GM12878 (cell line): ENCODE measurements around the gene C16orf86. TPM values are rescaled to one million over a fixed set of nuclear protein-coding genes. Genes with fewer than 3 reads are reported as not detected.

Experiments
- ATF2 ChIP-seq: IDR thresholded peaks from 2 replicates; pipeline ENCODE4 v1.6.1; 2012; ENCODE audit warnings: low read length, inconsistent platforms
- CEBPB ChIP-seq, 2 experiments: fragments of 150-350 bp in 1 of 2; IDR thresholded peaks; 2 replicates each; pipeline ENCODE4 v1.6.1; 2012 to 2014; ENCODE audit warnings: low read depth in 2 of 2, low read length in 2 of 2, borderline replicate concordance in 1 of 2, inconsistent platforms in 1 of 2
- CHD2 ChIP-seq: IDR thresholded peaks from 2 replicates; pipeline ENCODE4 v1.6.1; 2011; ENCODE audit warnings: low read depth, low read length, improper control_type of control experiment, borderline replicate concordance
- CTCF ChIP-seq, 3 experiments: IDR thresholded peaks in 2 of 3; conservative IDR thresholded peaks in 1 of 3; 2 replicates each; pipeline ENCODE4 v1.5.1; 2011; ENCODE audit warnings: low read depth in 3 of 3, low read length in 3 of 3, mild to moderate bottlenecking in 3 of 3, control low read depth in 2 of 3, moderate library complexity in 2 of 3, inconsistent platforms in 1 of 3, mixed read lengths in 1 of 3; ENCODE audit not compliant: control insufficient read depth in 2 of 3, insufficient read depth in 1 of 3; ENCODE audit errors: extremely low read depth in 1 of 3
- E2F4 ChIP-seq: IDR thresholded peaks from 2 replicates; pipeline ENCODE4 v1.6.1; 2012; ENCODE audit warnings: low read depth, low read length, improper control_type of control experiment
- MEF2A ChIP-seq: IDR thresholded peaks from 2 replicates; pipeline ENCODE4 v1.6.1; 2011; ENCODE audit warnings: low read depth, mild to moderate bottlenecking, low read length, moderate library complexity; ENCODE audit not compliant: insufficient read depth
- MEF2B ChIP-seq: fragments of 450-650 bp; IDR thresholded peaks from 2 replicates; pipeline ENCODE4 v1.6.1; 2018; ENCODE audit warnings: mild to moderate bottlenecking, moderate library complexity; ENCODE audit not compliant: partially characterized antibody, poor library complexity, severe bottlenecking
- MXI1 ChIP-seq: fragments of 150-350 bp; IDR thresholded peaks from 2 replicates; pipeline ENCODE4 v1.6.1; 2011; ENCODE audit warnings: low read depth, mild to moderate bottlenecking, inconsistent platforms, low read length, improper control_type of control experiment
- MYB ChIP-seq: fragments of 150-350 bp; IDR thresholded peaks from 2 replicates; pipeline ENCODE4 v1.6.1; 2014; ENCODE audit warnings: mild to moderate bottlenecking, low read depth, low read length, borderline replicate concordance
- NFIC ChIP-seq: IDR thresholded peaks from 2 replicates; pipeline ENCODE4 v1.6.1; 2012; ENCODE audit warnings: low read depth, mild to moderate bottlenecking, inconsistent platforms, low read length, moderate library complexity
- NFYB ChIP-seq: IDR thresholded peaks from 2 replicates; pipeline ENCODE4 v1.6.1; 2011; ENCODE audit warnings: low read depth, mild to moderate bottlenecking, low read length, improper control_type of control experiment, moderate library complexity; ENCODE audit not compliant: insufficient read depth
- NR2F1 ChIP-seq: fragments of 450-650 bp; conservative IDR thresholded peaks from 2 replicates; pipeline ENCODE4 v1.6.1; 2017; ENCODE audit warnings: mild to moderate bottlenecking
- POLR2AphosphoS2 ChIP-seq: IDR thresholded peaks from 2 replicates; pipeline ENCODE4 v1.6.1; 2011; ENCODE audit warnings: low read depth, mild to moderate bottlenecking, low read length, improper control_type of control experiment, moderate library complexity
- RAD21 ChIP-seq: IDR thresholded peaks from 2 replicates; pipeline ENCODE4 v1.6.1; 2011; ENCODE audit warnings: mild to moderate bottlenecking, low read depth, low read length, moderate library complexity; ENCODE audit not compliant: insufficient read depth
- RAD51 ChIP-seq: fragments of 450-650 bp; IDR thresholded peaks from 2 replicates; pipeline ENCODE4 v1.6.1; 2016; ENCODE audit warnings: moderate library complexity, mild to moderate bottlenecking, inconsistent platforms
- RUNX3 ChIP-seq: IDR thresholded peaks from 2 replicates; pipeline ENCODE4 v1.6.1; 2012; ENCODE audit warnings: low read length, inconsistent platforms
- SIN3A ChIP-seq: IDR thresholded peaks from 2 replicates; pipeline ENCODE4 v1.6.1; 2012; ENCODE audit warnings: low read depth, low read length, improper control_type of control experiment
- SREBF2 ChIP-seq: IDR thresholded peaks from 2 replicates; pipeline ENCODE4 v1.6.1; 2012; ENCODE audit warnings: mild to moderate bottlenecking, low read length
- TCF3 ChIP-seq: IDR thresholded peaks from 2 replicates; pipeline ENCODE4 v1.6.1; 2012; ENCODE audit warnings: low read depth, mild to moderate bottlenecking, low read length, borderline replicate concordance; ENCODE audit not compliant: insufficient read depth
- TCF7 ChIP-seq: IDR thresholded peaks from 2 replicates; pipeline ENCODE4 v1.6.1; 2014; ENCODE audit warnings: antibody characterized with exemption, borderline replicate concordance
- ZNF384 ChIP-seq: IDR thresholded peaks from 2 replicates; pipeline ENCODE4 v1.6.1; 2012; ENCODE audit warnings: low read depth, mild to moderate bottlenecking, low read length, improper control_type of control experiment, borderline replicate concordance
- ZNF687 ChIP-seq: fragments of 450-650 bp; IDR thresholded peaks from 2 replicates; pipeline ENCODE4 v1.6.1; 2017; ENCODE audit warnings: mild to moderate bottlenecking, moderate library complexity
- polyA plus RNA-seq, 11 experiments: library from polyadenylated mRNA; depleted of rRNA in 4 of 11; unstranded in 6 of 11; stranded (reverse) in 5 of 11; fragments of >200 nt; fragmentation: Nextera tagmentation in 4 of 11; fragmentation: Illumina TruSeq in 1 of 11; extraction: Ambion mirVana in 4 of 11; extraction: Trizol in 1 of 11; gene quantifications; 1 replicate in 1 of 11; 2 replicates in 10 of 11; pipeline versions ENCODE4 v1.2.1 to v1.2.3, GENCODE V29; 2011 to 2016; ENCODE audit warnings: inconsistent platforms in 2 of 11, missing spikeins in 2 of 11, low read depth in 1 of 11
- total RNA-seq, 4 experiments: library from RNA; depleted of rRNA in 3 of 4; stranded (reverse); fragments of >200 nt in 3 of 4; fragmentation: Illumina TruSeq in 1 of 4; extraction: Trizol in 1 of 4; gene quantifications; 2 replicates each; pipeline versions ENCODE4 v1.2.1 to v1.2.3, GENCODE V29; 2013 to 2021

C16orf86 gene
- total and polyA plus RNA-seq, 10 of the 15 experiments (the other 5 are each of a cell fraction or from before 2014, with no cell fraction given): 0.11 to 3.3 (median 1.6) TPM

- TF ChIP-seq ZNF687 (no peak), RUNX3 (no peak), CTCF (IDR thresholded peaks at IDR 0.05 in 2 of 3, conservative IDR thresholded peaks at IDR 0.05 in 1 of 3; ENCODE audit: control insufficient read depth in 2 of 3, extremely low read depth in 1 of 3, insufficient read depth in 1 of 3, low read depth in 3 of 3, low read length in 3 of 3) (no peak), E2F4 (no peak), MXI1 (0 out of 2 replicates have a peak, but pooled peaks have one; percentile 47), MEF2A (no peak), TCF7 (no peak), NR2F1 (no peak), CEBPB (IDR thresholded peaks at IDR 0.05; ENCODE audit: borderline replicate concordance in 1 of 2, low read depth in 2 of 2, low read length in 2 of 2) (peak in 1 of 2 experiments; percentile 86; a peak in 2 of 4 replicates), SIN3A (peak; percentile 59; the same call in 1 of the 2 replicates), ATF2 (no peak), MYB (no peak), RAD21 (no peak), MEF2B (peak; percentile 15), POLR2AphosphoS2 (no peak), ZNF384 (no peak), RAD51 (no peak), TCF3 (0 out of 2 replicates have a peak, but pooled peaks have one; percentile 29), SREBF2 (no peak), CHD2 (peak; percentile 65; the same call in 1 of the 2 replicates), NFIC (no peak), NFYB (peak; percentile 72)
Observed at GRCh38 chr16:67660564-67661028, 6.0 kb upstream of the C16orf86 start, which contains the start of gene PARD6A (continued).
